ENCODE results near the gene LRRC8C.

LRRC8C gene

GRCh38 chr1:89767618-89768017, 134.7 kb downstream of the LRRC8C start:
- DNase-seq (ENCODE audit: low spot score) = no peak
